NCI-H146 treated with DMSO at 0.1 percent for 48 hours (cell line): ENCODE data around the gene TMCO4.
"Not testable (repeated sequence)": the region's sequence is repeated elsewhere in the genome, so short reads cannot be mapped to it uniquely, and the experiment has no call there.

Source experiments
- DNase-seq: peaks from one replicate; lab custom pipeline; 2025; ENCODE audit not compliant: unreplicated experiment; lab: John Stamatoyannopoulos, UW

Gene TMCO4

DNA sequence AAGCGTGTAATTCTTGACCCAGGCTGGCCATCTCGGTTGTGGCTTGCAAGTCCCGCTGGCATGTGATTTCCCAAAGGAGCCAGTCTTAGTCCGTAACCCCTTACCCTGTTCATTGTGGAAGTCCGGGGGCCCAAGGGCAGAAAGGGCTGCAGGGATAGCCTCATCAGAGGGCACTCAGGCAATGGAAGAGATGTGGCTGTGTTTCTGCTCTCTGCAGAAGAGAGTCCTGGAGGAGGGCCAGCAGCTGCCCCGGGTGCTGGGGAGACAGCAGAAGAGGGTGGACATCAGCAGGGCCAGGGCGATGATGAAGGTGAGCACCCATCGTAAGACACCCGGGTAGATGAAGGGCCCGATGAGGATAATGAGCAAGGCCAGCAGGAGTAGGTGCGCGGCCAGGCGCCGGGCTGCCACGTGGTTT is 14.5 kb upstream of the TMCO4 start:
- DNase-seq = no peak

DNA sequence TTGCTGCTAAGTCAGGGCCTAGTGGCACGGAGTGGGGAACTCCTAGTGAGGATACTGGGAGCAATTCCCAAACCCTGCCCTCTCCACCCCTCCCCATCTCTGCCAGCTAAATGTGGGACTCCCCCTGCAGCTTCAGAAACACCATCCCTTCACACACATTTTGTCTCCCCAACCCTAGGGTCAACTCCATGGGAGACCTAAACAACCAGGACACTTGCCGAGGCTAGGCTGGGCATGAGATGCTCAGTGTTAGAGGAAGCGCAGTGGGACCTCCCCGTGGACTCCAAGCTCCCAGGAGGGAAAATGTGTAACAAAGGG is 13.9 kb upstream of the TMCO4 start:
- no peak for DNase-seq

DNA sequence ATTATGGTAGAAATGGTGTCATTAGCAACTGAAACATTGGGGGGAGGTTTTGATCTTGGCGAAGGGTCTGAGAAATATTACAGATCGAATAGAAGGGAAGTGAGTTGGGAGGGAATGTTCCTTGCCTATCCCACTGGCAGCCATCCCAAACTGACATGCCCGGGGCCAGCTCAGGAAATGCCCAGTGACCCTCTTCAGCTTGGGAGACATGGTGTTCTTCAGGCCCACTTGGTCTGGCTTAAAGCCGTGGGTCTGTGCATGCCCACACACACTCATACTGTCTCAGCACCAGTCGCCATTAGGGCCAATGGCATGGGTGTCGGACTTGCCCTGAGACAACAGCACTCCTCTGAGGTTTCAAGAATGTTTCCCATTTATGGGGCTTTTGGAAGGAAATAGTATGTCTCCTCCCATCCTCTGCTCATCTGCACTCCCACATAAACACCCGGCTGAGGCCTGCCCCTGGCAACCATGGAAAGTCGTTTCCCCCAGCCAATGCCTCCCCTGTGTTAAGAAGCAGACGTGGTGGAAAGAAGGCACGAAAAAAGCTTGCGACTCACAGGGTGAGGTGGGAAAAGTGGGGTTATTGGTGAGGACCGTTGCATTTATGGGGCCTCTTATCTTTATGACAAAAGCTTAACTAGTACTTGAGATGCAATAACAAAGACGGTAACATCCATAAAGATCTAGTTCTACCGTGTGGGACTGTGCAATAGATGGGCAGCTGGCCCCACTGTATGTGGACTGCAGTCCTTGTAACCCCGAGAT is 13.3 kb upstream of the TMCO4 start:
- no peak for DNase-seq

DNA sequence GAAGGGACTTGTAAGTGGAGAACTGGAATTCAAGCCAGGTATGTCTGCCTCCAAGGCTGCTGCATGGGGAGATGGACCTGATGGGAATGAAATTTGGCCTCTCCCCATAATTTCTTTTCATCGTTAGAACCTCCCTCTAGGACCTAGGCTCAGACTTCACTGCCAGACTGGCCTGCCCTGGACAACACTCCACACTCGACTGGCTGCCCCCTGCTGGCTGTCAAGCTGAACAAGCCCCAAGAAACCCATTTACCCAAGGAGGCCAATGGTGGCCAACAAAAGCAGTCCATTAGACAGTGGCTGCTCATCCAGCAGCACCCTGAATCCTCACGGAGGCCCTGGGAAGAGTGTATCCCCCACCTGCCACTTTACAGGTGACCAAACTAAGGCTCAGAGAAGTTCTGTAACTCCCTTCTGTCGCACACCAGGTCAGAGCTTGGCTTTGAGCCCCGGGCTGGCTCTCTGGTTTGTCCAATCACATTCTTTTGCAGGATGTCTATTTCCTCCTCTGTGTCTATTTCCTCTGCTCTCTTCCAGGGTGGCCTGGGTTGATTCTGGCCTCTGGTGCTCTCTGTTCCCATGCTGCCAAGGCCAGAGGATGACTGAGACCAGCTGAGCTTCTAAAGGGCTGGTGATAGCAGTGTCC is 11.6 kb upstream of the TMCO4 start:
- DNase-seq = no peak

DNA sequence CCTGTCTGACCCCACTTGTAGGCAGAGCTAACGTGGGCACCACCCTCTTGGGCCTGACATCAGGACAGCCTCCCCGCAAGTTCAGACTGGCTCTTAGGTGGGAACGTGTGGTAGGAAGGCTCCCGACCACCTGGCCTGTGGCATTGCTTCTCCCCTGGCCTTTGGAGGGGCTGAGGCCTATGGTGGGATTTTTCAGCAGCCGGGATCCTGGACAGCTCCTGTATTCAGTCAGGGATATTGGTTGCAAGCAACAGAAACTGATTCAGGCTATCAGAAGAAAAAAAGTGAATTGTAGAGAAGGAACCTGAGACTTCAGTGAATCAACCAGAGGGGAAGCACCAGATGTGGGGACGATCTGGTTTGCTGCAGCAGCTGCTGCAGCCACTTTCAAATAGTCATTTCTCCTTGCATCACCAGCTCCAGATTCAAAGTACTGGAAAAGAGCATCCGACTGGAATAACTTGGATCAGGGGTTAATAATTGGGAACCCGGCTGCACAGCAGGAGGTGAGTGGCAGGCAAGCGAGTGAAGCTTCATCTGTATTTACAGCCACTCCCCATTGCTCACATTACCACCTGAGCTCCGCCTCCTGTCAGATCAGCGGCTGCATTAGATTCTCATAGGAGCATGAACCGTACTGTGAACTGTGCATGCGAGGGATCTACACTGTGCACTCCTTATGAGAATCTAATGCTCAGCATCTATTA is 9.5 kb upstream of the TMCO4 start:
- no peak for DNase-seq

DNA sequence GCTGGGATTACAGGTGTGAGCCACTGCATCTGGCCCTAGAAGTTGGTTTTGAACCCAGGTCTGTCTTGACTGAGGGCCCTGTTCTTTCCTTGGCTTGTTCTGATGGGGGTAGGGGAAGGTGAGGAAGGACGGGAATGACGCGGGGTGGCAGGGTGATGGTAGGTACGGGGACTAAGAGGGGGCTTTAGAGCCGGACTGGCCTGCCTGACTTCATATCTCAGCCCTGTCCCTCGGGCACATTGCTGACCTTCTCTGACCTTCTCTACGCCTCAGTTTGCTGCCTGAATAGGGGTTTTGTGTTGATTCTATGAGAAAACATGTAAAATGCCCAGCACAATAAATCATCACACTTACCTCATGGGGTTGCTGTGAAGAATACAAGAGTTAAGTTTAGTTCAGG is 8.6 kb upstream of the TMCO4 start:
- no peak for DNase-seq

DNA sequence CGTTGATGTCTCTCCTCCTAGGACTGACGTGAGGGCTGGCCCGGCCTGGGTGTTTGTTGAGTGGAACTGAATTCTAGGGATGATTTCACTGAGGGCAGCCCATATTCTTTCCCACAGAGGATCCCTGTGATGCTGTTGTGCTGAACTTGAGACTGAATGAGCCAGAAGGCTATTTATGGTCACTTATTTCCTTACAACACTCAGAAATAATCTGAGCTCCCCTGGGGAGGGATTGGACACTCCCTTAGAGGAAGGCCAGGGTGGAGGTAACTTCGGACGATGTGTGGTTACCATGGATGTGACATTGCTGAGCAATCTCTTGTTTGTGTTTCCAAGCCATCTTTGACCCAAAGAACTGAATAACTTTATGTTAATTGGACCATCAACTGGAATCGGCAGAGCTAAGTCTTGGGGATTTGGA is 5.1 kb upstream of the TMCO4 start:
- no peak for DNase-seq

DNA sequence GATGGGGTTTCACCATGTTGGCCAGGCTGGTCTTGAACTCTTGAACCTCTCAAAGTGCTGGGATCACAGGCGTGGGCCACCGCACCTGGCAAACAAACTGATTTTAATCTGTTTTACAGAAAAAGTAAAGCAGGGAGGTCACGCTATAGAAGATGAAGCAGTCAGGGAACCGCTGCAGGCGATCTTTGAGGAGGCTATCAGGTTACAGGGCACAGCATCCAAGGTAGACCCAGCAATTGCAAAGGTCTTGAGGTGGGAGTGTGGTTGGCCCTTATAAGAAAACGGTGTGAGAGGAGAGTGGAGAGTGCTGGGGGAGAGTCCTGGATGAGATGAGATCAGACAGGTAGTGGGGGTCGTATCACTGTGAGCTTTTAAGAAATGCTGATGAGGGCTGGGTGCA is 2.6 kb upstream of the TMCO4 start:
- DNase-seq = no peak

DNA sequence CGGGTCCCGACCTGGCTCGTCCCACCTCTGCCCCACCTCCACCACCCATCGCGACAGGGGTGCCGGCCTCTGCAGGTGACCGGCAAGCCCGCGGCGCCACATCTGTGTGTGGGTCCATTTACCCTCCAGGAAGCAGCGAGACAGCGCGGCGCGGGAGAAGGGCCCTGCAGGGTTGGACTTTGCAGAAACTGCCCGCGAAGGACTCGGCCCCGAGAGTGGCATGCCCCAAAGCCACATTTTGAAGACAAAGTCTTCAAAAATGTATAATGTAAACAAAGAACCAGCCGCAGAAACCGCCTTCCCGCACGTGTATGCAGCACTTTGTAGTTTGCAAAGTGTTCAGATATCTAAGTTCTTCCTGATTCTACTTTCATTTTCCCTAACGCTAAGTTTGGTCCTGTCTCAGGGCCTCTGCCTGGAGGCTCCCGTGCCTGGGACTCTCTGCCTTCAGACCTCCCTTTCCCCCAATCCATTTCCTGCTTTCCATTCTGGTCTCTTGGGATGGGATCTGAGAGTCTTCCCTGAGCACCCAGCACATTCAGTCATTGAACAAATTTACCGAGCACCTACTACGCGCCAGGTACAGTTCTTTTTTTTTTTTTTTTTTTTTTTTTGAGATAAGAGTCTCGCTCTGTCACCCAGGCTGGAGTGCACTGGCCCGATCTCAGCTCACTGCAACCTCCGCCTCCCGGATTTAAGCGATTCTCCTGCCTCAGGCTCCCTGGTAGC is 524 bp upstream of the TMCO4 start:
- DNase-seq = no peak

DNA sequence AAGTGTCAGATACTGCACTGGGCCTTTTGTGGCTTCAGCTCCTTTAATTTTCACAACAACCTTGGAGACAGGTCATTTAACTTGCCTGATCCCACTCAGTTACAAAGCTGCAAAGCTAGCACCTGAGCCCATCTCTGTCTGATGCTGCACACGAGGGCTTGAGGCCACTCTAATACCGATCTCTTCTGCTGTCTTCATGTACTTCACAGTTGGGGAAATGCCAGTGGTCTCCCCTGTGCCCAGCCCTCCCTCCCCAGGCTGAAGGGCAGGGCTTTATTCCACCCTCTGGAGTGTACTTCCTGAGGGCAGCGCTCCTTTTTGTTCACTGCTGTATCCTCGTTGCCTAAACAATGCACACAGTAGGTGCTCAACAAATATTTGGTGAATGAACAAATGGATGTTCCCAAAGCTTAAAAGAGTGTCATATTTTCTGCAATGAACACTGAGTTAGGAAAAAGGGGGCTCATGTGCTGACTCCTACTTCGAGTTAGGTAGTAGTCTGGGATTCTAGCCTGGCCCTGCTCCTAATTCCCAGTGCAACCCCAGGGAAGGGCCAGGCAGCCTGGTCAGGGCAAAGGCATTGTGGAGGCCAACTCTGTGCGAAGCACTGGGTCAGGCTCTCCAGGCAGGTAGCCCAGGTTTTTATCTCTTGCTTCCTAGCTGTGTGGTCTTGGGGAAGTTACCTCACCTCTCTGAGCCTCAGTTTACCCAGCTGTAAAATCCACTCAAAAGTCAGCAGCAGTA is 1.1 kb downstream of the TMCO4 start:
- DNase-seq = no peak

DNA sequence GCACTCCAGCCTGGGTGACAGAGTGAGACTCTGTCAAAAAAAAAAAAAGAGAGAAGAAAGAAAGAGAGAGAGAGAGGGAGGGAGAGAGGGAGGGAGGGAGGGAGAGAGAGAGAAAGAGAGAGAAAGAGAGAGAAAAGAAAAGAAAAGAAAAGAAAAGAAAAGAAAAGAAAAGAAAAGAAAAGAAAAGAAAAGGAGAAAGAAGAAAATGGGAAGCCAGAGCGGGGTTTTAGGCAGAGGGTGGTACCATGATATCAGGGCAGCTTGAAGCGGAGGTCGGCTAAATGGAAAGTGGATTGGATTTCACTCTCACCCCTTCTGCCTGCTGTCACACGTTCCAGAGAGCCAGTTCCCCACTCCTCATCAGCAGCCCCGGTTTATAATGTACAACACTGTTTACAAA is 1.9 kb downstream of the TMCO4 start:
- DNase-seq = no peak

DNA sequence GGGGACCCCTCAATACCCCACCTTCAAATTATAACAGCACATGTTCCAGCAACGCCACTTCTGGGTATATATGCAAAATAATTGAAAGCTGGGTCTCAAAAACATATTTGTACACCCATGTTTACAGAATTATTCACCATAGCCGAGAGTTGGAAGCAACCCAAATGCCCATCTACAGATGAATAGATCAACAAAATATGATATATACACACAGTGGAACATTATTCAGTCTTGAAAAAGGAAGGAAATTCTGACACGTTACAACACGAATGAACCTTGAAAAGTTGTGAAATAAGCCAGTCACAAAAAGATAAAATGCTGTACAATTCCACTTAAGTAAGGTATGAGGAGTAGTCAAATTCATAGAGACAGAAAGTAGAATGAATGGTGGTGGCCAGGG is 5.1 kb downstream of the TMCO4 start:
- DNase-seq = no peak

DNA sequence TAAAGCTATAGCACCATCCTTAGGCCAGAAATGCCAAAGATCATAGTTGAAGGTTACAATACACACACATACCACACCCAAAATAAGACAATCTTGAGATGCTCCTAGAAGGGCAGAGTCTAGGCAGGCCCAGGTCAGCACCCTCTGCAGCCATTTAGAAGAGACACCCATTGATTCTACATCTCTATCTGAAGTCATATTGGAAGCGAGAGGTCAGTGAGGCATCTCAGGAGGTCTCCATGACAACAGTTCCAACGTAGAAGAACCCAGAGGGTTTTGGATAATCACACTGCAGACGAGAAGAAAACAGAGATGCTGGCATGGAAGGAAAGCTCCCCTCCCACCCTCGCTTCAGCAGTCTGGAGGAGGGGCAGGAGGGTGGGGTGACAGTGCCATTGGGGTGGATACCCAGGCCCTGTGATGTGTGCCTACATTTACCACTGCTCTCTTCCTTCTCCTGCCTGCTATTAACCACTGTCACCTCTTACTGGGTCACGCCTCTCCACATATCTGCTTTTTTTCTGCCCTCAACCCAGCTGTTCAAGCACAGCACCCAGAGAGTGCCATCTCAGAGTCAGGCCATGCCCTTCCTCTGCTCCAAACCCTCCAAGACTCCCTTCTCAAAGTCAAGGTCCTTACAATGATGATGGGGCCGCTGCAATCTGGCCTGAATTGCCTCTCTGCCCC is 6.2 kb downstream of the TMCO4 start:
- DNase-seq = no peak

DNA sequence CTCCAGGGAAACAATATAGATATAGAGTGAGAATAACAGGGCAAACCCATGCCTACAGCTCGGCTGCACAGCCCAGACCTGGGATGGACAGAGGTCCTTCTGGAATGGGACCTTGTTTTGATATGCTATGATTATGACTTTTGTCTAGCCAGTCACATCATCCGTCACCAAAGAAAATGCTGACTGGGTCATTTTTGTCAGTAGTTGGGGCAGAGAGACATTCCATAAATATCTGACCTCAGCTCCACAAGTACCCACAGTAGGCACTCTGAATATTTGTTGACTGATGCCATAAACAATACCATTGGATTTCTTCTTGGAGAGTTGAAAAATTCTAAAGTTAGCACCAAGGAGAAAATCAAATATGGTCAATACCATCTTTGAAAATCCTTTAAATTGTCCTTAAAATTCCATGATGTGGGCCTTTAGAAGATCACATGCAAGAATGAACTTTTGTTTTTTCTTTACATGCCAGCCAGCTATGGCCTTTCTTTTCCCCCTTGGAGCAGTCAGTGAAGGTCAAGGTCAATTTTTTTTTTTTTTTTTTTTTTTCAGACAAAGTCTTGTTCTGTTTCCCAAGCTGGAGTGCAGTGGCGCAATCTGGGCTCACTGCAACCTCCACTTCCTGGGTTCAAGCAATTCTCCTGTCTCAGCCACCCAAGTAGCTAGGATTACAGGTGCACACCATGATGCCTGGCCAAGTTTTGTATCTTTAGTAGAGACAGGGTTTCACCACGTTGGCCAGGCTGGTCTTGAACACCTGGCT is 7.3 kb downstream of the TMCO4 start:
- no peak for DNase-seq

DNA sequence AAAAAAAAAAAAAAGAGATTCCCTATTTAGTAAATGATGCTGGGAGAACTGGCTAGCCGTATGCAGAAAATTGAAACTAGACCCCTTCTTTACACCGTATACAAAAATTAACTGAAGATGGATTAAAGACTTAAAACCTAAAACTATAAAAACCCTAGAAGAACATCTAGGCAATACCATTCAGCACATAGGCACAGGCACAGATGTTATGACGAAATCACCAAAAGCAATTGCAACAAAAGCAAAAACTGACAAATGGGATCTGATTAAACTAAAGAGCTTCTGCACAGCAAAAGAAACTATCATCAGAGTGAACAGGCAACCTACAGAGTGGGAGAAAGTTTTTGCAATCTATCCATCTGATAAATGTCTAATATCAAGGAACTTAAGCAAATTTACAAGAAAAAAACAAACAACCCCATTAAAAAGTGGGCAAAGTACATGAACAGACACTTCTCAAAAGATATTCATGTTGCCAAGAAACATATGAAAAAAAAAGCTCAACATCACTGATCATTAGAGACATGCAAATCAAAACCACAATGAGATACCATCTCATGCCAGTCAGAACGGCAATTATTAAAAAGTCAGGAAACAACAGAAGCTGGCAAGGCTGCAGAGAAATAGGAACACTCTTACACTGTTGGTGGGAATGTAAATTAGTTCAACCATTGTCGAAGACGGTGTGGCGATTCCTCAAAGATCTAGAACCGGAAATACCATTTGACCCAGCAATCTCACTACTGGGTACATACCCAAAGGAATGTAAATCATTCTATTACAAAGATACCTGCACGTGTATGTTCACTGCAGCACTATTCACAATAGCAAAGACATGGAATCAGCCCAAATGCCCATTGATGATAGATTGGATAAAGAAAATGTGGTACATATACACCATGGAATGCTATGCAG is 9.4 kb downstream of the TMCO4 start:
- DNase-seq = not testable (repeated sequence)

DNA sequence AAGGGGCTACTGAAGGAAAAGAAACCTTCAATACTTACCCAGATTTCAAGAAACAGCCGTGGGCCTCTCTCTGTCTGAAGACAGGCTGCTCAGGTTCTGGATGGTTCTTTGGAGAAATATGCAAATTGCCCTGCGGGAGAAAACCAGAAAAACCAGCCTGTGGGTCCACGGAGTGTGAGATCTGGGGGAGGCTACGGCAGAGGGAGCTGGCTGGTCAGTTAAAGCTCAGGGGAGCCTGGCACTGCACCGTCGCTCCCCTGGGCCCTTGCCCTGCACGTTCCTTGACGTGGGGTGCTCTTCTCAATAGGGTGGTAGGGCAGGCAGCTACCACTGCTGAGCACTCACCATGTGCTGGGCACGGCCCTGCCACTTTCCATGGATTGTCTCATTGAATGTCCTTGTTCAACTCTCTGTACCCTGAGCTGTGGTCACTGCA is 12.7 kb downstream of the TMCO4 start:
- DNase-seq = no peak

DNA sequence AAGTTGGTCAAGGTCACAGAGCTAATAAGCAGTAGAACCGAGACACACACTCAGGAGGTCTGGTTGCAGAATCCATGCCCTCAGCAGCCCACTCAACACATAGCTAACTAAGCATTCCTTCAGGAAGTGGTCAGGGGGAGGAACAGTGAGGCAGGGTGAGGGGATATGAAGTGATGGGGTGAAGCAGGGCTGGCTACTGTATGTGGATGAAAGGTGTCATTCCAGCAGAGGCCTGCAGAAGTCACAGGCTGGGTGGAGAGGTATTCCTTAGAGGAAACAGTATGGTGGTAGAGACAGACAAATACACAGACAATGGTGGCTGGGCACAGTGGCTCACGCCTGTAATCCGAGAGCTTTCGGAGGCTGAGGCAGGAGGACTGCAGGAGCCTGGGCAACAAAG is 14.1 kb downstream of the TMCO4 start:
- DNase-seq = no peak

DNA sequence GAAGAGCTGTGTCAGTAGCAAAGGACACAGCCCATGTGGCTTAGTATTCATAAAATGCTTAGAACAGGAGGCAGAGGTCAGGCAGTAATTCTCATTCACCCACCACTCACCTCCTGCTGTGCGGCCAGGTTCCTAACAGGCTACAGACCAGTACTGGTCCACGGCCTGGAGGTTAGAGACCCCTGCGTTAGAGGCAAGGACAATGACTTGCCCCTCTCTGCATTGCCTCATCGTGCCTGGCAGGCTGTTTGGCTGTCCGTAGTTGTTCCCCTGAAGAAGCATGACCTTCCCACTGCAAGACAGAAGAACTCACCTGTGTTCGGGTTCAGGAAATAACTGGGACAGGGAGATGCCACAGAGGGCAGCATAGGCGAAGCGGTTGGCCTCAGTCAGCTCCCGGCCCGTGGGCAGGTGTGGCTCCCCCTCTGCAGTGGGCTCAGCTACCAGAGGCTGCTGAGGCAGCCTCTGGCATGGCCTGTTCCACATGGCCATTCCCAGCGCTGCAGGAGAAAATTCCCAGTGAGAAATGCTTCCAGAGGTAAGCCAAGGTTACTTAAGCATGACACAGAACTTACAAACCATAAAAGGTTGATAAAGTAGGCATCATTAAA is 19.3 kb downstream of the TMCO4 start:
- no peak for DNase-seq
